NT2/D1 (cell line): ENCODE data around the gene NAV2.

Experiments
- SUZ12 ChIP-seq: IDR thresholded peaks from 2 replicates; pipeline ENCODE4 v1.6.1; 2011; ENCODE audit not compliant: insufficient read length, insufficient read depth; ENCODE audit errors: extremely low read depth
- YY1 ChIP-seq: IDR thresholded peaks from 2 replicates; pipeline ENCODE4 v1.6.1; 2011; ENCODE audit not compliant: insufficient read length, insufficient read depth
- ZNF274 ChIP-seq: IDR thresholded peaks from 2 replicates; pipeline ENCODE4 v1.6.1; 2011; ENCODE audit warnings: mild to moderate bottlenecking, low read depth, low read length

DNA sequence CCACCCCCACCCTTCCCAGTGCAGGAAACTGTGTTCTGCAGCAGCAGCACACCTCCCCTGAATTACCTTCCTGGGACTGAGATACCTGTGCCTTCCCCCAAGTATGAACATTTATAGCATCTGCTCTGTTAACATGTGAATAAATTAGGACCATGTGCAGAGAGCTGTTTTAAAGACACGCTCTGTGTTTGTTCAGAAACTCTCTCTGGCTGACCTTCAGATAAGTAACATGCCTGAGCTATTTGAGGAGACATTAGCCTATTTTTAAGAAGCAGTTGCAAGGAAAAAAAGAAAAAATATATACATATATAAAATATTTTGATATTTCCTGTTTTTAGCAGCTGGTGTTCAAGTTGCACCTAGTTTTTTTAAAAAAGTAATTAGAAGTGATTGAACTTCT, 5.4 kb downstream of the NAV2 start:
- no peak for TF ChIP-seq YY1
- TF ChIP-seq SUZ12 = no peak
- TF ChIP-seq ZNF274 = no peak
